Epithelial cell of proximal tubule (primary cell): ENCODE data around the gene NMS. TPM values are rescaled to one million over a fixed set of nuclear protein-coding genes. Genes with fewer than 3 reads are reported as not detected.

Experiments used
- DNase-seq: peaks from one replicate; pipeline ENCODE4 v3.0.0-alpha.2; 2011; ENCODE audit warnings: low read depth
- H3K4me3 ChIP-seq: 2 replicates; pipeline ENCODE4 v1.5.1; 2011; ENCODE audit warnings: low read depth, mild to moderate bottlenecking, low read length
- total RNA-seq: library from RNA; depleted of rRNA; stranded (reverse); fragments of >200 nt; gene quantifications from 2 replicates; pipeline ENCODE4 v1.2.3, GENCODE V29; 2015
- TF ChIP-seq, protein P1 (sequence below): conservative IDR thresholded peaks from 2 replicates; pipeline ENCODE4 v1.5.1; 2012; ENCODE audit warnings: low read depth, mild to moderate bottlenecking, low read length

Gene NMS
- not detected in 2 replicates for total RNA-seq

DNA sequence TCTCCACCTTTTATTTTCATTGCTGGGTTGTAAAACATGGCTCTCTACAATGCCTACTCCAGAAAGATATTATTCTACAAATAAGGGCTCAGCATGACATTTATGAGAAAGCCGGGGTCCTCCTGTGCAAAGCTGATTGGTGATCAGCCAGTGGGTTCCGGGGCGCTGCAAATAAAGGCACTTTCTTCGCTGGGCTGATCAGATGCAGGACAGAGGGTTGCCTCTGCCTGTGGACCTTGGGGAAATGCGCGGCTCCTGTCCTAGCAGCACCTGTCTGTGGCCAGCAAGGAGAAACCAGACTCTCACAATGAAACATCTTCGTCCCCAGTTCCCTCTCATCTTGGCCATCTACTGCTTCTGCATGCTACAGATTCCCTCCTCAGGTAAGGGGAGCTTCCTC lies at the start of gene NMS:
NMS (plus strand) TSS at position 301 of the 400 bp plus-strand sequence; CDS start at position 308, 7 bp downstream.
- no peak for DNase-seq
- TF ChIP-seq, protein P1, sequence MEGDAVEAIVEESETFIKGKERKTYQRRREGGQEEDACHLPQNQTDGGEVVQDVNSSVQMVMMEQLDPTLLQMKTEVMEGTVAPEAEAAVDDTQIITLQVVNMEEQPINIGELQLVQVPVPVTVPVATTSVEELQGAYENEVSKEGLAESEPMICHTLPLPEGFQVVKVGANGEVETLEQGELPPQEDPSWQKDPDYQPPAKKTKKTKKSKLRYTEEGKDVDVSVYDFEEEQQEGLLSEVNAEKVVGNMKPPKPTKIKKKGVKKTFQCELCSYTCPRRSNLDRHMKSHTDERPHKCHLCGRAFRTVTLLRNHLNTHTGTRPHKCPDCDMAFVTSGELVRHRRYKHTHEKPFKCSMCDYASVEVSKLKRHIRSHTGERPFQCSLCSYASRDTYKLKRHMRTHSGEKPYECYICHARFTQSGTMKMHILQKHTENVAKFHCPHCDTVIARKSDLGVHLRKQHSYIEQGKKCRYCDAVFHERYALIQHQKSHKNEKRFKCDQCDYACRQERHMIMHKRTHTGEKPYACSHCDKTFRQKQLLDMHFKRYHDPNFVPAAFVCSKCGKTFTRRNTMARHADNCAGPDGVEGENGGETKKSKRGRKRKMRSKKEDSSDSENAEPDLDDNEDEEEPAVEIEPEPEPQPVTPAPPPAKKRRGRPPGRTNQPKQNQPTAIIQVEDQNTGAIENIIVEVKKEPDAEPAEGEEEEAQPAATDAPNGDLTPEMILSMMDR: no peak
- no peak within 1 kb of the TSS for H3K4me3 ChIP-seq

GRCh38 chr2:100422320-100423055 lies 47.8 kb upstream of the NMS start:
- TF ChIP-seq, protein P1: peak; percentile 74
- H3K4me3 ChIP-seq: no peak overlapping the region
- DNase-seq: no peak

DNA sequence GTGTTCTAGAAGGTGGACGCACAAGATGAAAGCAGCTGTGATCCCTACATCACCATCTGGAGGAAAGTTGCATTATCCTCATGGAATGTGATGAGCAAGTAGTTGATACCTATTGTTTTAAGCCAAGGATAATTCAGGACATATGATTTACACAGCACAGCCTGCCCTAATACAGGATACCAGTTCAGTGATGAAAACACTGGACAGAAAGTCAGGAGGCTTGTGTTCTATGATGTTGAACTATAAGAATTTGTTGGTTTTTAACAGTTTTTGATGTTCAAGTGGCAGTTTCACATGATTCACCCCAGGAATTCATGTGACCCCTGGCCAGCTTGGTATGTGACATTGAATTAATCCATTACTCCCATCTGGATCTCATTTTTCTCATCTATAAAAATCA lies 46.7 kb upstream of the NMS start:
- TF ChIP-seq, protein P1: no peak
- DNase-seq: no peak

DNA sequence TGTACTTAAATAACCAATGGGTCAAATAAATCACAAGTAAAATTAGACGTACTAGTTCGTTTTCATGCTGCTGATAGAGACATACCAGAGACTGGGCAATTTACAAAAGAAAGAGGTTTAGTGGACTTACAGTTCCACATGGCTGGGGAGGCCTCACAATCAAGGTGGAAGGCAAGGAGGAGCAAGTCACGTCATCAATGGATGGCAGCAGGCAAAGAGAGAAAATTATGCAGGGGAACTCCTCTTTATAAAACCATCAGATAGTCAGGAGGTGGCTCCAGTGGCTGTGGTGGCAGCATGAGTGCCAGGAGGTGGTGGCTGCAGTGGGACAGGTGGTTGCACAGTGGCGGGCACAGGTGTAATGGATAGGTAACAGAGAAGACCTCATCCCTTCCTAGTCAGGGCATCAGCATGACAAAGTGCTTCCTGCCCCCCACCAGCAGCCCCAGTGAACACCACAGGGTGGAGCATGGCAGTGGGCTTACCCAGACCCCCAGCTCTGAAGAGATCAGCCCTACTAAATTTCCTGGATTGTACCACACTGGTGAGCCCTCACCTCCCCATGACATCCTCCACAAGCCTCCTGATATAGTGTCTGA lies 45.9 kb upstream of the NMS start:
- DNase-seq: no peak
- TF ChIP-seq, protein P1: no peak
- no peak overlapping the region for H3K4me3 ChIP-seq

More for the DNA sequence above, 46.7 kb upstream of the NMS start:
- no peak overlapping the region for H3K4me3 ChIP-seq

DNA sequence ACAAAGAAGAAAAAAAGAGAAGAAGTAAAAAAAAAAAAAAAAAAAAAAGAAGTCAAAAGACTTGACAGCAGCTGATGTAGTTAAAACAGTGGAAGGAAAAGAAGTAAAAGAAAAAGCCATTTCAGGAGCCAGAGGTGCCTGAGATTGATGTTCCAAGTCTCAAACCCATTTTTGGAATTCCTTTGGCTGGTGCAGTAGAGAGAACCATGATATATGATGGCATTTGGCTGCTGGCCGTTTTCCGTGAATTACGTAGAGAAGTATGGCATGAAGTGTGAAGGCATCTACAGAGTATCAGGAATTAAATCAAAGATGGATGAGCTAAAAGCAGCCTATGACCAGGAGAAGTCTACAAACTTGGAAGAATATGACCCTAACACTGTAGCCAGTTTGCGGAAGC lies 45.2 kb upstream of the NMS start:
- H3K4me3 ChIP-seq: no peak overlapping the region
- TF ChIP-seq, protein P1: no peak
- DNase-seq: no peak

DNA sequence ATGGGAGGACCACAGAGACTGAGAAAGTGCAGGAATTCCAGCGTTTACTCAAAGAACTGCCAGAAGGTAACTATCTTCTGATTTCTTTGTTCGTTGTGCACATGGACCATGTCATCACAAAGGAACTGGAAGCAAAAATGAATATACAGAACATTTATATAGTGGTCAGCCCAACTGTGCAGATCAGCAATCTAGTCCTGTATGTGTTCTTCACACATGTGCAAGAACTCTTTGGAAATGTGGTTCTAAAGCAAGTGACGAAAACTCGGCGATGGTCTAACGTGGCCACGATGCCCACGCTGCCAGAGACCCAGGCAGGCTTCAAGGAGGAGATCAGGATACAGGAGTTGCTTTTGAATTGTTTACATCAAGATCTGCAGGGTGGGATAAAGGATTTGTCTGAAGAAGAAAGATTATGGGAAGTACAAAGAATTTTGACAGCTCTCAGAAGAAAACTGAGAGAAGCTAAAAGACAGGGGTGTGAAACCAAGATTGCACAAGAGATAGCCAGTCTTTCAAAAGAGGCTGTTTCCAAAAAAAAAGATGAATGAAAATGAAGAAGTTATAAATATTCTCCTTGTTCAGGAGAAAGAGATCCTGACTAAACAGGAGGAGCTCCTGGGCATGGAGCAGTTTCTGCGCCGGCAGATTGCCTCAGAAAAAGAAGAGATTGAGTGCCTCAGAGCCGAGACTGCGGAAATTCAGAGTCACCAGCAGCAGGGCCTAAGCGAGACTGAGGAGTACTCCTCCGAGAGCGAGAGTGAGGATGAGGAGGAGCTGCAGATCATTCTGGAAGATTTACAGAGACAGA lies 44.5 kb upstream of the NMS start:
- H3K4me3 ChIP-seq: no peak overlapping the region
- TF ChIP-seq, protein P1: no peak
- DNase-seq: no peak
